Cardiac muscle cell (in vitro differentiated cells and primary cell): Measurements from ENCODE around the gene TCF12. TPM values are rescaled to one million over a fixed set of nuclear protein-coding genes. Genes with fewer than 3 reads are reported as not detected.
A peak's percentile ranks its signal among the peaks of the same experiment; 100 is the strongest.

Source experiments
- DNase-seq, 2 donors: peaks; one replicate each; pipeline versions ENCODE4 v3.0.0 to v3.0.0-alpha.2; 2010 to 2017; ENCODE audit warnings: low read depth in 1 of 2, low spot score in 1 of 2
- H3K27ac ChIP-seq: fragments of 200-600 bp; sonication (generic); 2 replicates; pipeline ENCODE4 v1.5.1; 2016
- H3K27me3 ChIP-seq: fragments of 200-600 bp; sonication (generic); 2 replicates; pipeline ENCODE4 v1.6.0; 2016; ENCODE audit warnings: control low read depth
- H3K36me3 ChIP-seq: fragments of 200-600 bp; sonication (generic); 2 replicates; pipeline ENCODE4 v1.5.1; 2016; ENCODE audit warnings: control low read depth
- H3K4me1 ChIP-seq: fragments of 200-600 bp; sonication (generic); 2 replicates; pipeline ENCODE4 v1.8.1; 2017; ENCODE audit warnings: low read depth, mild to moderate bottlenecking, mixed run types
- H3K4me3 ChIP-seq: fragments of 200-600 bp; sonication (generic); 2 replicates; pipeline ENCODE4 v1.5.1; 2016; ENCODE audit warnings: mild to moderate bottlenecking
- H3K9me3 ChIP-seq: fragments of 200-600 bp; sonication (generic); 2 replicates; pipeline ENCODE4 v1.5.1; 2017; ENCODE audit warnings: low read depth, mild to moderate bottlenecking, control low read depth
- polyA plus RNA-seq: library from polyadenylated mRNA; unstranded; fragments of >200 nt; fragmentation: Nextera tagmentation; extraction: Ambion mirVana; gene quantifications from 2 replicates; pipeline ENCODE4 v1.2.1, GENCODE V29; 2016
- total RNA-seq: library from RNA; depleted of rRNA; stranded (reverse); fragments of >200 nt; gene quantifications from 2 replicates; pipeline ENCODE4 v1.2.3, GENCODE V29; 2016
- TF ChIP-seq, protein P1 (sequence below): IDR thresholded peaks from 2 replicates; pipeline ENCODE4 v1.5.1; 2012; ENCODE audit warnings: low read depth, mild to moderate bottlenecking, low read length

TCF12 gene
- total and polyA plus RNA-seq, 2 experiments from 2014 or later = 42.6 to 137 TPM

DNA sequence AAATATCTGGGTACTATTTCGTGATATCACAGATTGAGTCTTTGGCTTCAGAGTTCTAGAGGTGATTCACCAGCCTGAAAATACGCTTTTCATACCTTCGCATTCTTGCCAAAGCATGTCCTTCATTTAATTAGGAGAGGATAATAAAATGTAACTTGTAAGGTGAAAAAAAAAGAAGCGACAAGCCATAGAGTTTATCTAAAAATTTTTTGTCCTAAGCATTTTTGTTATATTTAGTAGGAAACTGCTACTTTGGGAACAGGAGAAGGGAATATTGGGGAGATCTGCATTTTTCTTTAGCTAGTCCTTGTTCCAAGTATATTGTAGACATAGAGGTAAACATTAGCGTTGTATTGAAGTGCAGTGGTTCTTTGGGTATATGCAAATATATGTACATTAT is 120.1 kb downstream of the TCF12 start:
- DNase-seq = no peak
- Histone ChIP-seq H3K9me3 (no peaks in the 10 kb centered on the region), H3K27me3 (no peaks in the 10 kb centered on the region), H3K4me3 (no peak overlapping the region), H3K36me3 (no peaks in the 10 kb centered on the region), H3K27ac (no peak overlapping the region), H3K4me1 (peaks cover 10% of the 10 kb centered on the region)
- TF ChIP-seq, protein P1, sequence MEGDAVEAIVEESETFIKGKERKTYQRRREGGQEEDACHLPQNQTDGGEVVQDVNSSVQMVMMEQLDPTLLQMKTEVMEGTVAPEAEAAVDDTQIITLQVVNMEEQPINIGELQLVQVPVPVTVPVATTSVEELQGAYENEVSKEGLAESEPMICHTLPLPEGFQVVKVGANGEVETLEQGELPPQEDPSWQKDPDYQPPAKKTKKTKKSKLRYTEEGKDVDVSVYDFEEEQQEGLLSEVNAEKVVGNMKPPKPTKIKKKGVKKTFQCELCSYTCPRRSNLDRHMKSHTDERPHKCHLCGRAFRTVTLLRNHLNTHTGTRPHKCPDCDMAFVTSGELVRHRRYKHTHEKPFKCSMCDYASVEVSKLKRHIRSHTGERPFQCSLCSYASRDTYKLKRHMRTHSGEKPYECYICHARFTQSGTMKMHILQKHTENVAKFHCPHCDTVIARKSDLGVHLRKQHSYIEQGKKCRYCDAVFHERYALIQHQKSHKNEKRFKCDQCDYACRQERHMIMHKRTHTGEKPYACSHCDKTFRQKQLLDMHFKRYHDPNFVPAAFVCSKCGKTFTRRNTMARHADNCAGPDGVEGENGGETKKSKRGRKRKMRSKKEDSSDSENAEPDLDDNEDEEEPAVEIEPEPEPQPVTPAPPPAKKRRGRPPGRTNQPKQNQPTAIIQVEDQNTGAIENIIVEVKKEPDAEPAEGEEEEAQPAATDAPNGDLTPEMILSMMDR = no peak

DNA sequence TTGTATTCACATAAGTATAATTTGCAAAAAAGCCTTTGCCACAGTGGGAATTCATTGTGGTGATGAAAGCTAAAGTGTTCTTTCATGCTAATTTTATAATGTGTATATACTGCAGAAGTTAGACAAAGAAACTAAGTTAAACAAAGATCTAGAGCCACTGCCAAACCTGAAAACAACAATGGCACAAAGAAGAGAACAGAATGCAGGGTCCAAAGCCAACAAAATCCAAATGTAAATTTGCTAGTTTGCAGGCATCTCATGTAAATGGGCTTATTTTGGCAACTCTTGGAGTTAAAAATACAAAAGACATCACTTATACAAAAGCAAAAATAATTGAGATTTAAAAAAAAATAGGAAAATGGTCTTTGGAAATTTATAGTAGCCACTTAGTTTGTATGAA is 123.0 kb downstream of the TCF12 start:
- DNase-seq = no peak
- H3K9me3 ChIP-seq = no peaks in the 10 kb centered on the region
- H3K36me3 ChIP-seq = no peaks in the 10 kb centered on the region
- H3K4me3 ChIP-seq = no peak overlapping the region
- peaks cover 28% of the 10 kb centered on the region for H3K4me1 ChIP-seq
- no peak overlapping the region for H3K27ac ChIP-seq
- TF ChIP-seq, protein P1 = no peak
- no peaks in the 10 kb centered on the region for H3K27me3 ChIP-seq

DNA sequence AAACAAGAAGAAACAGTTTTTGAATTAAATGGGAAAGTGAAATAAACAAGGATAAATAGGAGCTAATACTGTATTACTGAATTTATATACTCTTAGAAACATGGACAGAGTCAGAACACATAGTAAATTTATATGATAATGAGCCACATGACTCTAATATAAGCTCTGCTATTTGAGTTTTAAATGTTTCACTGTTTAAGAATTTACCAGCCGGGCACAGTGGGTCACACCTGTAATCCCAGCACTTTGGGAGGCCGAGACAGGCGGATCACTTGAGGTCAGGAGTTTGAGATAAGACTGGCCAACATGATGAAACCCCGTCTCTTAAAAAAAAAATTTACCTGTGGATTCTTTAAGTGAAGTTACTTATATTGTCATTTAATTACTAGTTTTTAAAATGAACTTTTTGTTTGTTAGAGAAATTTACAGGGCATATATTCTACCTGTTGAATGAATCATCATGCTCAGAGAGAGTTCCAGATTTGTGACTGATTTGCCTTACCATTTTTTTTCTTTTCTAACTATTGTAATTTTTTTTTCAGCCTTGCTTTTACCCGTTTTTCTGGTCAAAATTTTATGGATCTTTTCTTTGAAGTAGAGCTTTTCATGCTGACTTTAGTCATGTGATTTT is 125.7 kb downstream of the TCF12 start:
- Histone ChIP-seq H3K27ac (peak overlapping the region; percentile 73), H3K4me3 (no peak overlapping the region), H3K4me1 (peaks cover 28% of the 10 kb centered on the region), H3K36me3 (no peaks in the 10 kb centered on the region), H3K27me3 (no peaks in the 10 kb centered on the region), H3K9me3 (no peaks in the 10 kb centered on the region)
- TF ChIP-seq, protein P1 = no peak
- no peak for DNase-seq

DNA sequence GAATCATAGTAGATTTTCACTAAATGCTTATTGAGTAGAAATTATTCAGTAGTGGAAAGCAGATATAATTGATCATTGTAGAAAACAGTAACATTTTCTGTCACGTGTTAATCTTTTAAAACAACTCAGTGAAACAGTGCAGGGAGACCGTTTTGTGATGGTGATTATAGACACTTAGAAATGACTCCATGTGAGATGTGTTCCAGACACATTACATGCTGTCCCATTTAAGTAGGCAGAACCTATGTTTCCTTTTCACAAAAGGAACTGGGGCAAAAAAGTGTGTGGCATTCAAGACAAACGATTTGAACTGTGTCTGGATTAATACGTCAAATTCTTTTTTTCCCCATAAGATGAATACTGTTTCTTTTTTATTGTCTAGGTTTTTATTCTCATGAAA is 126.5 kb downstream of the TCF12 start:
- Histone ChIP-seq H3K4me3 (no peak overlapping the region), H3K27ac (peak overlapping the region; percentile 73), H3K36me3 (no peaks in the 10 kb centered on the region), H3K4me1 (peaks cover 28% of the 10 kb centered on the region), H3K9me3 (no peaks in the 10 kb centered on the region), H3K27me3 (no peaks in the 10 kb centered on the region)
- TF ChIP-seq, protein P1 = no peak
- peak in 1 of 2 donors; percentile 40 for DNase-seq

DNA sequence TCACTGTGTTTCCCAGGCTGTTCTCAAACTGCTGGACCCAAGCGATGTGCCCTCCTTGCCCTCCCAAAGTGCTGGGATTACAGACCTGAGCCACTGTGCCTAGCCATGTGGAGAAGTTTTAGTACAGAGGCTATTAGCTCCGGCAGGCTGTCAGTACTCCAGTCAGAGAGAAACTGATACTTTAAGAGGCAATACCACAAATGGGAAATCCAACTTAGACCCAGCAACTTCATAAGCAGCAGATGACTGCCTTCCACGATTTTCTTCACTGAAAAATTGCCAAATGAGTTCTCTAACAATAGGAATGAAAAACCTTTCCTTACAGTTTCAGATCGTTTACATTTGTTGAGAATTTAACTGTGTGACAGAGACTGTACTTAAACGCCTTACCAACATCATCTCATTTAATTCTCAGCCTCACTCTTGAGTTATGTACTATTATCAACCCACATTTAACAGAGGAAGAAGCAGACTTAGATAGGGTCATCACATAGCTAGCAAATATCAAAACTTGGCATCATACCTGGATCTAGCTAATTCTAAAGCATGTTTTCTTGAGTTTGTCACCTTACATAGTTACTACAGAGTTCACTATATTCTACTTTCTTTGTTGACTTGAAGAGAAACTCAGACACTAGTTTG is 127.4 kb downstream of the TCF12 start:
- Histone ChIP-seq H3K4me1 (peaks cover 28% of the 10 kb centered on the region), H3K27me3 (no peaks in the 10 kb centered on the region), H3K4me3 (no peak overlapping the region), H3K36me3 (no peaks in the 10 kb centered on the region), H3K9me3 (no peaks in the 10 kb centered on the region), H3K27ac (peak overlapping the region; percentile 73)
- TF ChIP-seq, protein P1 = no peak
- DNase-seq = no peak
